Dermis microvascular lymphatic vessel endothelial cell (primary cell): ENCODE measurements around the gene CHST3. TPM values are rescaled to one million over a fixed set of nuclear protein-coding genes. Genes with fewer than 3 reads are reported as not detected.
"Not testable (repeated sequence)": the region's sequence is repeated elsewhere in the genome, so short reads cannot be mapped to it uniquely, and the experiment has no call there.

Experiments used
- DNase-seq, 2 donors: peaks; one replicate each; pipeline versions ENCODE4 v3.0.0 to v3.0.0-alpha.2; 2010; ENCODE audit warnings: low read depth in 2 of 2
- total RNA-seq: library from RNA; depleted of rRNA; stranded (reverse); fragments of >200 nt; gene quantifications from 2 replicates; pipeline ENCODE4 v1.2.1, GENCODE V29; 2014

The CHST3 gene
- total RNA-seq, 1 donor from 2014 or later: 4.6 TPM

DNA sequence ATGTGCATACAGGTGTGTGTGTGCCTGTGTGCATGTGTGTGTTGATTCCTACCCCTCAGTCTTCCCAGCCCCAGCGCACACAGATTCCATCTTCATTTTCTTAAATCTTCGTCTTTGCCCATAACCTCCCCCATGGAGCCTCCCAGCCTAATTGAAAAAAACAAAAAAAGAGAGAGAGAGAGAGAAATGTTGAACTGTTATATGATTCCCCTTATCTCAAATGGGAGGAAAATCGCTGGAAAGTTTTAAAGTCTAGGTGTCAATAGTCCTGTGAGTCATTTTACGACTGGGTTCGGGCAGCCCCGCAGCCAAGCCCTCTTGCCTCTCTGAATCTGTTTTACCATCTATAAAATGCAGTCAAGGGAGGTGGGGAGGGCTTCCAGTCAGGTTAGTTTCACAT lies 63.3 kb downstream of the CHST3 start:
- DNase-seq: no peak

DNA sequence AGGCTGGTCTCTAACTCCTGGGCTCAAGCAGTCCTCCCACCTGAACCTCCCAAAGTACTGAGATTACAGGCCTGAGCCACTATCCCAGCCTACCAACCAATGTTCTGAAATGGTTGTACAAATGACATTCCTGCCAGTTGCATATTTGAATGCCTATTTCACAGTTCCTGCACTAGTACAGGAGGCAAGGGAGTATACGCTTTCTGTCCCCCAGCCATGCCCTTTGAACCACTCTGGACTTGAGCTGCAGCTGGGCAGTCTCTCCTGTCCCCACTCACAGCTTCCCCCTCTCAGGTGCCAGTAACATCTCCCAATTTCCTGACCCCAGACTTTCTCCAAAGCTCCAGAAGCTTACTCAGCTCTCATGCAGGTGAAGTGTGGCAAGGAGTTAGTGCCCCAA lies 65.2 kb downstream of the CHST3 start:
- no peak for DNase-seq

DNA sequence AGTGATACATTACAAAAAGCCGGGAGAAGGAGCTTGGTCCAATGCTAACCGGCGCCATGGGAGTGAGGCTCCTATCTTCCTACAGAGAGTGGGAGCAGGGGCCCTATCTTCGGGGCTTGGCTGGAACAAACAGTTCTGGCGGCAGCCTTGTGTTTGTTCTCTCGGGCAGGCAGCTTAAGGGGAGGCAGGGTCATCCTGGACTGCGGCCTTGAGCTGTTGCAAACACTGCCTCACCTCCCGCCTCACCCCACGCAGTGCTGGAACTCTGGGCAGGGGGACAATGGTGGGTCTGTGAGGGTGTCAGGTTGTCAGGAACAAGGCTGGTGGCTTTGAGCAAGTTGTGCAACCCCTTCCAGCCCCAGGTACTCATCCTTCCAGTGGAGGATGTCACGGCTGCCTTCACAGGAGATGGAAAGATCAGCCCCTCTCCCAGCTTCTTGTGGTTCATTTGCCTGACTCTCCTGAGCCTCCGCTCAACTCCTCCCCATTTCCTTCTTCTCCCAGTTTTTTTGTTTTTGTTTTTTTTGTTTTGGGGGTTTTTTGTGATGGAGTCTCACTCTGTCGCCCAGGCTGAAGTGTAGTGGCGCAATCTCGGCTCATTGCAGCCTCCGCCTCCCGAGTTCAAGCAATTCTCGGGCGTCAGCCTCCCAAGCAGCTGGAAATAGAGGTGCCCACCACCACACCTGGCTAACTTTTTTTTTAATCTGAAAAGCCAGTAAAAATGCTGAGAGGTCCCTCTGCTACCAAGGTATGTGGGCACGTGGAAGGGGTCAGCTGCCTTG lies 66.8 kb downstream of the CHST3 start:
- no peak for DNase-seq

- no peak for DNase-seq
Measured at GRCh38 chr10:72031706-72032105, 67.5 kb downstream of the CHST3 start.

- DNase-seq: not testable (repeated sequence)
Measured at GRCh38 chr10:72032409-72033162, 68.4 kb downstream of the CHST3 start.

DNA sequence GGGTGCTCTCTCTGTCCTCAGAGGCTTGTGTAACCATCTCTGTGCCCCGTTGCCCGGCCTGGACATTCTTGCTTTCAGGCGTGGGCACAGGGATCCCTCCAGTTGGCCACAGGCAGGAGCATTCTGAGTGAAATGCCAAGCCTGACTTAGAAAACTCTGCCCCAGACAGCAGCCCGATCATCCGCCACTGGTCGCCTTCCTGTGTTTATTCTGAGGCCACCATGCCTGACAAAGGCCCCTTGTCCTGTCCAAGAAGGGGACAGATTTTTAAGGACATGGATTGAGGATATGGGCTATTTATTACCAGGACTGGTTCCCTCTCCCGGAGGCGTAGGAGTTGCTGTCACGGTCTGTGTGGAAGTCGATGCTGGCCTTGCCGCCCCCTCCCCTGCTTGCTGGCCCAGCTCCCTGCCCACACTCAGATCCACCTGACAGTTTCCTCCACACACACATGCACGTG lies 69.9 kb downstream of the CHST3 start:
- no peak for DNase-seq

GRCh38 chr10:72034761-72035160 lies 70.6 kb downstream of the CHST3 start:
- DNase-seq: no peak

DNA sequence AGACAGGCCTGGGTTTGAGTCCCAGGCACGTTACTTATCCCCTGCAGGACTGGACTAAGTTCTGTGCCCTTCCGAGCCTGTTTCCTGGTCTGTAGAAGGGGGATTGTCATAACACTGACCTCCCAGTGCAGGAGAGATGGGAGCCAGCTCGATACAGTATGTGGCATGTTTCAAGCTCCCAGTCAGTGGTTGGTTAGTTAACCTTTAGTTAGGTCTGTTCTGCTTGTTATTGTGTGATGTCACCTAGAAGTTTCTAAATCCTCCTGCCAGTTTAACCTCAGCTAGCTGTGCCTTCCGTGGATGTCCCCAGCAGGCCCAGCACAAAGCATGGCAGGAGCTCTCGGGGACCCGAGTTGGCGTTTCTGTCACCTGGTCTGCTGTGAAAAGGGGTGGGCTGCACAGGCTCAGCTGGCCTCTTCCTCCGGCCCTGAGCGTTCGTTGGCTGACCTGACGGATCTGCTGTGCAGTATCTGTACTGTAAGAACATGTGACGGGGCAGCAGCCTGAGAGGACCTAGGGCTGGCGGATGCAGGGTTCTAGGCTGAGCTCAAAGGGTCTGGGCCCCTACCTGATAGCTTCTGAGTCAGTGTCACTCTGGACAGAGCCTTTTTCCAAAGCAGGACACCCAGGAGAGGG lies 71.2 kb downstream of the CHST3 start:
- no peak for DNase-seq

DNA sequence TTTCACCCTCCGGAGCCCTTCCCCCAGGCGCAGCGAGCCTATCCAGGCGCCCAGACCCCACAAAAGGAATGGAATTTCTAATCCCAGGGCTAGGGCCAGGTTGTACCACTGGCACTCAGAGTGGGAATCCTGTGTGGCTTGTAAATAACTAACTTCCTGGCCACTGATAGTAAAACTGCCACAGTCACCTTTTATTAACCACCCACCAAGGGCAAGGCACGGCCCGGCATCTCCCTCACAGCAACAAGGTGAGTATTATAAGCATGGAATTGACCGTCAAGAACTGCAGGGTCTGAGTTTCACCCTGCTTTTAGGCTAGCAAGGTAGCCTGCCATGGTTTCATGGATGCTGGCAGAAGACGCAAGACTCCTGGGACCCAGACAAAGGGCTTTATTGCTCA lies 73.1 kb downstream of the CHST3 start:
- DNase-seq: no peak

GRCh38 chr10:72037811-72038210 lies 73.6 kb downstream of the CHST3 start:
- DNase-seq: no peak

GRCh38 chr10:72038458-72039001 lies 74.3 kb downstream of the CHST3 start:
- no peak for DNase-seq

GRCh38 chr10:72039377-72039776 lies 75.2 kb downstream of the CHST3 start:
- DNase-seq: no peak

GRCh38 chr10:72041491-72041890 lies 77.3 kb downstream of the CHST3 start:
- DNase-seq: no peak

- no peak for DNase-seq
Measured at GRCh38 chr10:72043016-72043834, 79.0 kb downstream of the CHST3 start.

- peak; percentile 11 to 51 for DNase-seq
Measured at GRCh38 chr10:72044417-72045041, 80.3 kb downstream of the CHST3 start.

DNA sequence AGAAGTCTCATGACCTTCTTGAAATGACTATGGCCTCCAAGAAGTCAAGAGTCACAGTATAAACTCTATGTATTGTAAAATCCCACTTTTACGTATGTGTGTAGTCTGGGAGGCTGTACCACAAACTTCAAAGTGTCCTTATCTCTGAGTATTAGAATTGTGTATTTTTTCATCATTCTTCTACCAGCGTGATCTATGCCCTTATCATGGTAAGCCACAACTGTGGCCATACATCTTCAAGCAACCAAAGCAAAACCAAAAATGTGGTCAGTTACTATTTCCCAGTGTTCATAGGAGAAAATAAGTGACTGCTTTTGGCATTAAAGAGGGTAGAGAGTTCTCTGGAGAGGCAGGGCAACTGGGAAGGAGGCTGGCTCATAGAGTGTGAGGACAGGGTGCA lies 81.4 kb downstream of the CHST3 start:
- no peak for DNase-seq

DNA sequence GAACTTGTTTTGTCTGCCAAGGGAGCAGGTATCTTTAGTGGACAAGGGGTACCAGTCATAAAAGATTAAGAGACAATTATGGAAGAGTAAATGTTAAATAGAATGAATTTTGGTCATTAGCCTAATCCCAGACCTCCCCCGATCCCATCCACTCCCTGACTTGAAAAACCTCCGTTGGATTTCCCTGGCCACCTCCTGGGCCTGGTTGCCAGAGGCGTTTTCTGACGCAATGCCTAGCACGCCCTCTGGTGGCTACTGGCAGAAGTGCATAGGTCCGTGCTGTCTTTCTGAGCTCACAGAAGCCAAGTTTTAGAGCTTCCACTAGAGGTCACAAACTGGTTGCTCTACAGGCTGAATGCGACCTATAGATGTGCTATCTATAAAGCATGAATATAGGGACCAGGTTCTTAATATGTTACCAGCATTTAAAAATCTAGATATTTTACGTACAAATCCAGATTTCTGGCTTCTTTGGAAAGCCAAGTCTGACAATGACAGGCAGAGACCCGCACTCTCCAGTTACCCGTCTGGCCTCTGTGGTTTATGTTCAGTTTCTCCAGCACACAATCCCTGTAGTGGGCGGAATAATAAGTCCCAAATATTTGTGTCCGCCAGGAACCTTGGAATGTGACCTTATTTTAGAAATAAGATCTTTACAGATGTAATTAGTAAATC lies 84.4 kb downstream of the CHST3 start:
- DNase-seq: peak; percentile 88 to 91

GRCh38 chr10:72049472-72049871 lies 85.3 kb downstream of the CHST3 start:
- DNase-seq: no peak

DNA sequence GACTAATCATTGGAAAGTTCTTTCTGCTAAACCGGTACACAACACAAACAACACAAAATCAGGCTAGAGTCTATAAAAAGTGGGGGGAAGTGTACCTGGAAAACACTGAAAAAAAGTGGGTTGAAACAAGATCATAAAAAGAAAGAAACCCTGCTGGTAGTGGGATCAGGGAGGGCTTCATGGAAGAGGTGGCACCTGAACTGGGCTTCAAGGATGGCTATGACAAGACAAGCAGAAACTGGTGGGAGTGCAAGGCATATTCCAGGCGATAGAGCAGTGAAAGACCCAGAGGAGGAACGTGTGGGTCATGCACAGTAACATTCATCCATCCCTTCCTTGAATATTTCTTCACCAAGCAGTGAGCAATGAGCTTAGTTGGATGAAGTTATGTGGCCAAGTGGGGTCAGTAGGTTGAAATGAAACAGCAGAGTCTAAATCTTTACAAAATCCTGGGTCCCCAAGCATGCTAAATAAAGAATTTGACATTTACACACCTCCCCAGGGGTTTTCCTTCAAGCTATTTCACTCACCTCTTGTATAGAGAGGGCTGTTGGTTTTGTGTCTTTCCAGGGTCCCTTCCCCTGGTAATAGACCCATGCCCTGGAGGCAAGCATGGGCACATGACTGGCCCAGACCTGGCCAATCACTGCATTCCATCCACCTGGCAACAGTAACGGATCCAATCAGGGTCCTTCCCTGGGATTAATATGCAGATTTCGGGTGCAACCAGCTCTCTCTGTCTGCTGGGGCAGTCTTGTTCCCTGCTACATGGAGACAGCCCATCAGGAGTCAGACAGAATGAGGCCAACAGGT lies 86.0 kb downstream of the CHST3 start:
- DNase-seq: no peak
